GM12892 (cell line): ENCODE measurements around the gene DHX16.

Experiments
- POLR2A ChIP-seq: IDR thresholded peaks from 2 replicates; pipeline ENCODE4 v1.6.1; 2011; ENCODE audit warnings: low read depth, low read length, control low read depth
- POLR2AphosphoS5 ChIP-seq: IDR thresholded peaks from 2 replicates; pipeline ENCODE4 v1.6.1; 2011; ENCODE audit warnings: low read depth, low read length, control low read depth
- TAF1 ChIP-seq: IDR thresholded peaks from 2 replicates; pipeline ENCODE4 v1.6.1; 2011; ENCODE audit warnings: low read depth, mild to moderate bottlenecking, control low read depth, low read length, borderline replicate concordance

DNA sequence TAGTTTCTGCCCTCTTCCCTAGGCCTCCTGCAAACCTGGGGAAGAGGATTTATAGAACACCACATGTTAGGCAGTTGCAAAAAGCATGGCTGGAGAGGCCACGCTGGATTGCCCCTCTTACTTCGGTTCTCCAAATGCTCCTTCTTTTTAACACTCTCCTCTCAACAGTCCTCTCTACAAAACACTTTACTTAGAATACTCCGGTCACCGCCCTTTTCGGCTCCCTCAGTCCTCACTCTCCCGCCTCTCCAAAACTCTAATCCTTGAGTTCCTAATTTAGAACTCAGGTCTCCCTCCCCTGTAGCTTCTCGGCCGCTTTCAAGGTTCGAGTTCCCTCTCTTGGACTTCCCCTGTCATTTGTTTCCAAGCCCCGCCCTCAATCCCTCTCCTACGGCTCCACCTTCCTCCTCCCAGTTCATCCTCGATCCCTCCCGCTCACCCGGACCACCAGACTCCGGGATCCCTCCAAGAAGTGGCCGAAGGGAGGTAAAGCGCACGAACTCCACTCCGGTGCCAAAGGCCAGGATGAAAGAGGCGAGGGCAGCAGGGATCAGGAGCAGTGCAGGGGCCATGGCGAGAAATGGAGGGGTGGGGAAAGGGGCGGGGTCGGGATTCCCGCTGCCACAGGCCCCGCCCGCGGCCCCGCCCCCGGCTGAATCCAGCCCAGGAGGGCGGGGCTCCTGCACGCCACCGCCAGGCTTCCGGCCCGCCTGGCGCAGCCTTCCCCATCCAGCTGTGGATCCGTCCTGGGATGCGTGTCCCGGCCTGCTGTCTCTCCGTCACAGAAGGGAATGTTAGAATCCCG, 17.8 kb upstream of the DHX16 start, which contains the start of gene NRM:
- TF ChIP-seq POLR2AphosphoS5 = no peak
- peak; percentile 22; the same call in 1 of the 2 replicates for TF ChIP-seq POLR2A
- TF ChIP-seq TAF1 = no peak
